GM21825 (cell line): ENCODE results near the gene RRP15.
"Not testable (repeated sequence)": the region's sequence is repeated elsewhere in the genome, so short reads cannot be mapped to it uniquely, and the experiment has no call there.

Experiments used
- ATAC-seq: cut with Tn5 transposase; IDR thresholded peaks from one replicate; pipeline ENCODE4 v1.9.1; 2021; ENCODE audit warnings: mild to moderate bottlenecking, moderate library complexity; ENCODE audit not compliant: unreplicated experiment

The RRP15 gene

DNA sequence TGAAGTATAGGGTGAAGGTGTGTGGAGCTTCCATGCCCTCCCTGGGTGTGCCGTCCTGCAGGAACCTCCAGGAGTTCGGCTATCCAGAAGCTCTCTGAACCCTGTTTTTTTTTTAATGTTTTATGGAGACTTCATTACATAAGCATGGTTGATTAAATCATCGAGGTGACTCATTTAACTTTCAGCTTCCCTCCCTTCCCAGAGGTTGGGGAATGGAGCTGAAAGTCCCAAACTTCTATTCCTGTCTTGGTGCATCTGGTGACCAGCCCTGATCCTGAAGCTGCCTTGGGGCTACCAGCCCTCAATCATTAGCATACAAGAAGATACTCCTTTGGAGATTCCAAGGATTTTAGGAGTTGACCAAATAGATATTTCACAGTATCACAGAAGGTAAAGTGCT lies 9.5 kb downstream of the RRP15 start:
- no peak for ATAC-seq

DNA sequence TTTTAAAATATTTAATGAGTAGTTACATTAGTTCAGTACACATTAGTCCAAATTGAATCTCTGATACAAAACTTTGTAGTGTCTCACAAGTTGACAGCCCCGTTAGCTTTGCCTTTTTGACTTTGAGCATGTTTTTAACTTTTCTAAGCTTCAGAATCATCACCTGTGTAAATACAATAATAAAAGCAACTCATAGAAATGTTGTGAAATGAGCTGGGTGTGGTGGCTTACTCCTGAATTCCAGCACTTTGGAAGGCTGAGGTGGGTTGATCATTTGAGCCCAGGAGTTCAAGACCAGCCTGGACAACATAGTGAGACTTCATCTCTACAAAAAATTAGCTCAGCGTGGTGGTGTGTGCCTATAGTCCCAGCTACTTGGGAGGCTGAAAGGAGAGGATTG lies 11.1 kb downstream of the RRP15 start:
- ATAC-seq = no peak

DNA sequence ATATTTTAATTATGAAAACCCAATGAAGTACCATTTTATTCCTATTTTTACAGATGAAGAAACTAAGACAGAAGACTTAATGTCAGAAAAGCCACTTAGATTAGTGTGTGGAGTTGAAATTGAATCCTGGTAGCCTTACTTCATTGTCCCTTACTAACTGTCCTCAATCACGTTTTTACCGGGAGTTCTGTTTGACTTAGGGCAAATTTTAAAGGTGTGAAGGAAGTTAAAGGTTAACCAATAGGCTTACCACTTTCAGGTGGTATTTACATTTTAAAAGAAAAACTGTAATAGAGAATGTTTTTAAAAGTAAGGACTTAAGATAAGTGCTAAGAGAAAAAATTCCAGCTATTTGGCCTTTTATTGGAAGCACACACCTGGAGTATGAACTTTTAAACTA lies 12.4 kb downstream of the RRP15 start:
- ATAC-seq = no peak

DNA sequence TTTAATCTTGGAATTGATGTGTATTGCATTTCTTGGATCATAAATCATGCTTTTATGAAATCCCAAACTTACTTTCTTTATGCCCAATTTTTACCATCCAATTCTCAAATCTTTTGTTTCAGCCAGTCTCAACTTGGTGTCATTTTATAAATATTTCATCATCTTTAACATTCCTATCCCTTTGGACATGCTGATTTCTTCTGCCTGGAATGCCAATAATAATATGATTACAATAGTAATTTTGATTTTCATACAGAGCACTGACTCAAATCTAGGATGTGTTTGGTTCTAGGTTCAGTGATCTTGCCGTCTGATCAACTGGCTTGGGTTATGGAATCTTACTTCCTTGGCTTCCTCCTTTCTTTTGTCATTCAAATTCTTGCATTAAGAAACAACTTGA lies 12.8 kb downstream of the RRP15 start:
- no peak for ATAC-seq

DNA sequence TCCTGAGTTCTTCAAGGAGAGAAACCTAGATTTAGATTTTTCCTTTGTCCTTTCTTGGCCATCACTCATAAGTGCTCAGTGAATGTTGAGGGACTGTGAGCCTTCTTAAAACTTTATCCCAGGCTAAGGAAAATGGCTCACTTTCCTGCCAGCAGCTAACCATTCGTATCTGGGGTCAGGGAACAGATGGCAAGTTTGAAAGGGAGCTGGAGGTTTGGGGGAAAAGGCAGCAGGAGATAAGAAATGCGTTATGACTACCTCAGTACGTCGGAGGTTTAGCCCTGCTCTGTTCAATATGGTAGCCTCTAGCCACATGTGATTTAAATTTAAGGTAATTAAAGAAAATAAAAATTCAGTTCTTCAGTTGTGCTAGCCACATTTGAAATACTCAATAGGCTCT lies 13.3 kb downstream of the RRP15 start:
- no peak for ATAC-seq

DNA sequence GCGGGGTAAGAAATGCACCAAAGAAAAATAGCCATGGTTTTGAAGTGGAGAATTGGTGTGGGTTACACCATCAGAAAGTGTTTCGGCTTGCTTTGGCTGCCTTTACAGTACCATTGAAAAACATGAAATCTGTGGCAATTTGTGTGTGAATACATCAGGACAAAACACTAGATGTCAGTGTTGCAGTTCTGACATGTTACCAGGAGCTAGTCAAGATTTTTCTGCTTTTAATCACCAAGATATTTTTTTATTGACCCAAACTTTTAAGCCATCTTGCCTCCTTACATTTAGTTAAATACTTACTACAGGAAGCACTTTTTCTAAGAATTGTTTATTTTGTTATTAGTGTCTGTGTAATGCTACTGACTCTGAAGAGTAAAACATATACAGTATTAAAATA lies 14.3 kb downstream of the RRP15 start:
- no peak for ATAC-seq

DNA sequence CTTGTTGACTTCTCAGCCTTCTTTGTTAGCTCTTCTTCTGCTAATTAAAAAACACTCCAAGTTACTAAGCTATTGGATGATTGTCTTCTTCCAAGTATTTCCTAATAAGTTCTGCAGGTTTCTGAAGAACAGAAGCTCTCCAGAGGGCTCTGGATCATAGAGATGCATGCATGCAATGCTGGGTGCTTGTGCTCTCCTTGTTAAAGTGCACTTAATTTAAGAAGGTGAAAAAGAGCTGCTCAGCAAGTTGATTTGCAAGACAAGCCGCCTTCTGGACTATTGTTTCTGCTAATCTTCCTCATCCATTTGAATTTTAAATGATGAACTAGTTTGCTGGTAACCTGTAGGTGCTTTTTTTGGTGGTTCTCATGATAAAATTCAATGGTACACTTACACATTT lies 16.1 kb downstream of the RRP15 start:
- no peak for ATAC-seq

DNA sequence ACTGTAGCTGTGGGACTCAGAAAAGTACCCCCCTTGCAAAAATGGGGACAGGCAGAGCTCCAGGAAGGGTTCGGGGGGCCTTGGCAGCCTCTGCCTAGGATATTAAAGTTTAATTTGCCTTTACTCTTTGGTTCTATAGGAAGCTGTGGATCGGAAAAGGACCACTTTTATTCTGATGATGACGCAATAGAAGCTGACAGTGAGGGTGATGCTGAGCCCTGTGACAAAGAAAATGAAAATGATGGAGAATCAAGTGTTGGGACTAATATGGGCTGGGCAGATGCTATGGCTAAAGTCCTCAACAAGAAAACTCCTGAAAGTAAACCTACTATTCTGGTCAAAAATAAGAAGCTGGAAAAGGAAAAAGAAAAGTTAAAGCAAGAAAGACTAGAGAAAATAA lies 17.1 kb downstream of the RRP15 start:
- ATAC-seq = no peak

DNA sequence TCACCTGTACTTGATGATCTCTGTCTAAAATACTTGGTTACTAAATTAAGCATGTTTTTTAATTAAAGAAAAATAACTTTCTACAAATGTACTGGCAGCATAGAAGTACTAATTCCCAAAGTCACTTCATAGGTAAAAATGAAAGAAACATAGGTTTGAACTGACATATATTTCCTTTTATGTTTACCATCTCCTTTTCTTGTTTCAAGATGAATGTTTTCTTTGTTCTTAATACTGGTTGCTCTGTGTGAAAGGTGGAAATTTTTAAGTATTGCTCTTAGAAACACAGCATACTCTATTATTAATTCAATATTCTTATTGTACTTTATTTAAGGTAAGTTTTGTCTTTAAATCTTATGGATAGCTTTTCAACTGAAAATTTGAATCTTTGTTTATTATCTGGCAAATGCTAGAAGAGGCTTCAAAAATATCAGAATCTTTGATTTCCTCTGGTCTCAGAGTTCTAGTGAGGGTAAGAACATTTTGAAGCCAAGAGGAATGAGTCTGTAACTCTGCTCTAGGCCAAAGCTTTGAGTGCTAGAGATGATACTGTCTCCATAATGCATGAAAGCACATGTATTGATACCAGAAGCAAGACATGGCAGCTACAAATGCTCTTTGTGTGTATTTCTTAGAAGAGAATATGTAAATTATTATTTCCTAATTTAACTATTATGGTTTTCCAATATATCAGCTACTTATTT lies 18.2 kb downstream of the RRP15 start:
- no peak for ATAC-seq

DNA sequence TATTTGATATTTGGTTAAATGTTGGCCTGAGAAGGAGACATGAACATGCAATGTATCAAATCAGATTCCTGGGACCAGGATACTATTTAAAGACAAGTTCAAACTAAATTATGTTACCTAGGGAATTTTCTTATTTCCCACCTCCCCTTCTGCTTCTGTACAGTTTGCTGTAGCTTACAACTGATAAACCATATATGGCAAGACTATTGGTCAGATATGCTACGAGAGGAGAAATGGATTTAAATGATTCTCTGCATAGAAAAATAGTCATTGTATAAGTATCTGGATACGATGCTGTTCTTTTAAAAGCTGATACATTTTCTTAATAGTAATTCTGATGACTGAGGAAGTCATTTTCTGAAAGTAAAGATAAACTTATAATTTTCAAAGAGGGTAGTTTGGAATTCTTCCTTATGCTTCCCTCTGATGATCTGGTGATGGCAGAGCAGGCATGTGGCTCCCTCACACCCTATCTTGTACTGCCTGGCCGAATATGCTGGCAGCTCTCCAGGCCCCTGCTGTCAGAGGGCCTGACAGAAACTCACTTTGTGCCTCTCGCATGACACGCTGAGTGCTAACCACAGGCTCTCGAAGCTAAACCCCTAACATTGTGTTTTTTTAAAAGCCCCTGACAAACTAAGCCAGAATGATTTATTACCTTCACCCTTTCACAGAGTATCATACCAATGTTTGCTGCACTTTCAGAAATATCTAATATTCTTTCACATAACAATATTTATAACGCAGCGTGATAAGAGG lies 19.4 kb downstream of the RRP15 start:
- peak; percentile 63 for ATAC-seq

DNA sequence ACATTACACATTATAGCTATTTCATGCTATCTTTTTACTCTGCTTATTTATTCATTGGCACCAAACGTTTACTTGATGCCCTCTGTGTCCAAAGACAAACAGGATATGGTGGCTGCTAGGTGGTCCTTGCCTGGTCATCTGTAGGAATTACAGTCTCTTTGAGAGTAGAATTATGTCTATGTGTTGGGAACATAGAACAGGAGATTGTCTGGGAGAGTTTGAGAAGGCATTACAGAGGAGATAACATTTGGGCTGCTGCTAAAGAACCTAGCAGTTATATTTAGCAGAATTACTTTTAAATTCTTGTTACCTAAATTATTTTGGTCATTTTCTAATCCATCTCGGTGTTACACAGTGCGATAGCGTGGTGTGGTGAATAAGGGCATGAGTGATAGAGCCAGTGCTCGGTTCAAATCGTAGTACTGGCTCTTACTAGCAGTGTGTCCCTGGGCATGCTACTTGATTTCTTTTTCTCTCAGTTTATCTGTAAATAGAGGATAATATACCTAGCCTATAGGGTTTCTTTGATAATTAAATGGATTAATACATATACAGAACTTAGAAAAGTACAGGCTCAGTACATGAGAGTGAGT lies 20.5 kb downstream of the RRP15 start:
- no peak for ATAC-seq

DNA sequence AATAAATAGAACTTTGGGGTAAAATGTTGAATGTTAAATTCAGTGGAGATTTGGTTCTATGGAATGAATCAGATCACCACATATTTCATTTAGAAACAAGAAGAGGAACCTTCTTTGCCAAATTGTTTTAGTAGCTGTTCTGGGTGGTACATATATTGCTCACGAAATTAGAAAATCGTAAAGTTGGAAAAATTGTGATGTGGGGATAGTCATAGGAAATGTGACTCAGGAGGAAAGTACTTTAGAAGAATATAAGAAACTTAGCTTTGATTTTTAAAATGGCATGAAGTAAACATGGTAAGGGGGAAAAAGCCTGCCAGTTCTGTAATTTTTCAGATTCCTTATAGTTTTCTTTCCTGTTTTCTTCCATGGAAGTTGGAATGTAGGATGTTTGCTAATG lies 27.4 kb downstream of the RRP15 start:
- no peak for ATAC-seq

DNA sequence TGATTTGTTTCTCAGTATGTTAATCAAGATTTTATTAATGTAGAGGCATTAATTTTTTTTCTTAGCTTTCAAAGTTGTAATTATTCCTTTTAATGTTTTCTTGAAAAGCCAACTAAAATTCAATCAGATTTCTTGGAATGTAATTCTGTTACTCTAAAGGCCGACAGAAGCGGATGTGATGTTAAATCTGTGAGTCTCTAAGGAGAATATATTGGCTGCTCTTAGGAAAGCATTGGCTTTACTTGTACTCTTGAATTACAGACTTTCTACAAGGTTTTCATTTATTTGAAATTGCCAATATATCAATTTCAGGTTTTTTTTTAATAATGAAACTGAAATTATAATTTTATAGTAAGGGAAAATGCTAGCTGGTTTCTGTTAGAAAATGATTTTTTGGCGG lies 29.2 kb downstream of the RRP15 start:
- ATAC-seq = no peak

DNA sequence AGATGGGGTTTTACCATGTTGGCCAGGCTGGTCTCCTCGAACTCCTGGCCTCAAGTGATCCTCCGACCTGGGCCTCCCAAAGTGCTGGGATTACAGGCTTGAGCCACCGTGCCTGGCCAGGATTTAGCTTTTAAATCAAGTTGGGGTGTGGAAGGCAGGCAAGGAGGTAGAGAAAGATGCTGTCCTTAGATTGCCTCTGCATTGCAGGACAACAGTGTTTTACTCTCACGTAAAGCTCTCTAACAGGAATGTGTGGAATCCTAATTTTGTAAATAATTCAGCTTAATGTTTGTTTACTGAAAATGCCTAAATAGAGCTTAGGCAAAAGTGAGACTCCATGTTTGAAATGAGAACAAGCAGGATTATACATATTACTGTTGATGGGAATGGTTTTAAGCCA lies 30.5 kb downstream of the RRP15 start:
- no peak for ATAC-seq

DNA sequence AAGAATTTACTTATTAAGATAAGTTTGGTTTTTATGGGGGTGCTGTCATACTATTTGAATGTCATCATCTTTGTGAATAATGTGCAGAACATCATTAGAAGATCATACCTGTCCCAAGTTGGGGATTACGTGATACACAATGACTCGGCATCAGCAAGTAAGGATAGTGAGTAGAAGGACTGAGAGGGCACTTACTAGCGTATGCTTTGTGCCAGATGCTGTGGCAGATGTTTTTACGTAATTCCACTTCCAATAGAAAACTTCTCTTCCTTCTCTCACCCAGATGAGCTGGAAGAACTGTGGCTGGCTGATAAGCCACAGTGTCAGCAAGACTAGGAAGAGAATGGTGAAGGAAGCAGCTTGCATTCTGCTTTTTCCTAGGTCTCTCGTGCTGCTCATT lies 32.0 kb downstream of the RRP15 start:
- ATAC-seq = no peak

DNA sequence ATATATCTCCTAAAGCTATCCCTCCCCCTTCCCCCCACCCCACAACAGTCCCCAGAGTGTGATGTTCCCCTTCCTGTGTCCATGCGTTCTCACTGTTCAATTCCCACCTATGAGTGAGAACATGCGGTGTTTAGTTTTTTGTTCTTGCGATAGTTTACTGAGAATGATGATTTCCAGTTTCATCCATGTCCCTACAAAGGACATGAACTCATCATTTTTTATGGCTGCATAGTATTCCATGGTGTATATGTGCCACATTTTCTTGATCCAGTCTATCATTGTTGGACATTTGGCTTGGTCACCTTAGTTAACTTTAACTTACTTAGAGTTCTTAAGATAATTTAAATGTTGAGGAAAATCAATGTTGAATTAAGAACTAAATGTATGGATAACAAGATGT lies 35.1 kb downstream of the RRP15 start:
- ATAC-seq = not testable (repeated sequence)

DNA sequence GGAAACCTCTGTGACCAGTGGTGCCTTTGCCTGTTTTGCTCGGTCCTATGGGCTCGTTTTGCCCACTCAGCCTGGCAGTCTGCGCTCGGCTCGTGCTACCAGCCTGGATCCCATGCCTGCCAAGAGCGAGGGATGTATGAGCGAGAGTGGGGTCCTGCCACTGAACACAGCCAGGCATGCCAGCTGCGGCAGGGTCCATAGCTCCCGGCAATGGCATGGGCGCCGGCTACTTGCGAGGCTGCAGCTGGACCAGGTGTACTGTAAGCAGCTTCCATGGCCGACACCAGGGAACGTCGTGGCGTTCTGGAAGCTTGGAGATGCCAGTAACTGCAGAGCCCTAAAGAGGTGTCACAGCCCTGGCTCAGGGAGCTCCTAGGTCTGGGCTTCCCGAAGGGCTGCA lies 37.7 kb downstream of the RRP15 start:
- no peak for ATAC-seq

DNA sequence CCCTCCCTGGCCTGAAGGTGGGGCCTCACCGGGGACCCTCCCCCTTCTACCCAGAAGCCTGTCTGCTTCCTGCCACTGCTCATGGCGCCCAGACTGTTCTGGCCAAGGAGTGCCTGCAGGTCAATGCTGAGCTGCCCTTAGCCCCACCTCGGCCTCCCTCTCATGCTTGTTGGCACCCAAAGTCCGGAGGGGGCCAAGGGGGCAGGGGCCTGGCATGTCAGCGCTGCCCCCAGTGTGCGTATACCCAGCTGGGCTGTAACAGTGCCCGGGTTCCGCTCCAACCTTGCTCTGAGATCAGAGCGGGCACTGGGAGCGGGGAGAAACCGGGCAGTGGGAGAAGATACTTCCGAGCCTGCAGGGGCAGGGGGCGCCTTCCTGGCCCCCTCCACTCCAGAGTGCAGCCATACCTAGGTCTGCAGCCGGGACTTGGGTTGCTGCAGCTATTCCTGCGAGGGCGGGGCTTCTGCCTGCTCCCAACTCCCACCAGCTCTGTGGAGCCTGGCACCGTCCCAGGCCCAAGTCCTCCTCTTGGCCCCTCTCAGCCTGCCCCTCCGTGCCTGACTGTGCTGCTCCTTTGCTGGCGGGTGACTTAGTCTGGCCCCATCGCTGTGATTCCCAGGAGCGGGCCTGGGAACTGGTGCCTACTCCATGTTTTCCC lies 38.6 kb downstream of the RRP15 start:
- ATAC-seq = no peak

DNA sequence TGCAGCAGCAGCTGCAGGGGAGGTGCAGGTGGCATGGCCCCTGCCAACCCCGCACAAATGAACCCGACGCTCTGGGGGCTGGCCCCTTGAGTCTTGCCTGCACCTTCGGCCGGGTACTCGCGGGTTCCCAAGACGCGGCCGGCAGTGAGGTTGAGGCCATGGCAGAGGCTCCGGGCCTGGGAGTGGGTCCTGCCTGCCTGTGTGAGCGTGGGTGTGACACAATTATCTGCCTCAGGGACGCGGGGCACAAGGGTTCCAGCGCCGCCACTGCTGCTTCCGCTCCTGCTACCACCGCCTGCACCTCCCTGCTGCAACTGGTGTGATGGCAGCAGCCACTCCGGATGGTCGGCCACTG lies 39.1 kb downstream of the RRP15 start:
- no peak for ATAC-seq

DNA sequence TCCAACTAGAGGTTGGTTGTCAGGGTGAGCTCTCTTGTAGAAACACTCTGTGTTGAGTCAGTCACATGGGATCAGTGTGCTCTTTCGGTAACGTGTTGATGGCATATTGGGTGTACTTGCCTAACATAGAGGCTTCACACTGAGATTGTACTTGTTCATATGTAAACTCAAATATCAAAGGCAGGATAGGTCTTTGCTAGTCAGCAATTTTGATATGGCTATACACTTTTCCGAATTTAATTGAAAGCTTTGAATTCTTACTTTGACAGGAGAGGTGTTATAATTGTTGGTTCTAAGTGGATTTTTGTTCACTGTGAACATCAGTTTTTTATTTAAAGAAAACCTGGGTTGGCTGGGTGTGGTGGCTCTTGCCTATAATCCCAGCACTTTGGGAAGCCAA lies 43.7 kb downstream of the RRP15 start:
- ATAC-seq = no peak

DNA sequence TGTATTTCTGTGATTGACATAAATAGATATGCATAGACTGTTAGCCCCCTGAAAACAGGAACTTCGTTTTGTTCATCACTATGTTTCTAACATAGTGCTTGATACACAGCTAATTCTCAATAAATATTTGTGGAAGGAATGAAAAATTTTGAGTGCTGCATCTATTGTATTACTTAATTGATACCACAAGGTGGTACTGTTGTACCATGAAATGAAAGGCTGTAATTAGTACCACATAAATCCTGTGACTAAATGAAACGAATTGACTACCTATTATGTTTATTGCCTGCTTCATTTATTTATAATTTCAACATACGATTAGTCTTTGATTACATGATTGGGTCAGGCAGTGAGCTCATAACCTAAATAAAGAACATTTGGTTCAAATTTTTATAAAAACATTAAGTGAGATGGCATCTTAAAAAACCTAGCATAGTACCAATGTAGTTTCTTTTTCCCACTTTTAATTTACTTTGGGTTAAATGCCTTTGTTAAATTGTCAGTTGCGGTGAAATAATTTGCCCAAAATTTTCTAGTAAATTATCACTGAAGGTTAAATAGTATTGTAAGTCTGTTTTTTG lies 45.0 kb downstream of the RRP15 start:
- no peak for ATAC-seq

DNA sequence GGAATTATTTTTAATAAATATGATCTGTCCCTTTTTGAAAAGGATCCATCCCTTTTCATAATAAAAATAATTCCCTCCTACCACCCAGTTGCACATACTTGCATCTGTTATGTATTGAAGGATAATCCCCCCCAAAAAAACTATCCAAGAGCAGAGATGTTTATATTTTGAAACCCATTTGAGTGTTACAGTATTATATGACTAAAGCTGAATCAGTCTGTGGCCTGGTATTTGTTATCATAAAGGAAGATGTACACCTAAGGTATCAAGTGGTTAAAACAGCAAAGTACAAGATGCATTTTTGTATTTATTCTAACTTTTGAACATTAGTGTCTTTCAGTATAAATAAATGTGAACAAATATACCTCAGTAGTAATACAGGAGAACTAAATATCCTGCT lies 47.3 kb downstream of the RRP15 start:
- no peak for ATAC-seq
